GM18861 (cell line): ENCODE data around the gene SNRNP35.
"Not testable (repeated sequence)": the region's sequence is repeated elsewhere in the genome, so short reads cannot be mapped to it uniquely, and the experiment has no call there.

ENCODE experiments used
- ATAC-seq: cut with Tn5 transposase; IDR thresholded peaks from one replicate; pipeline ENCODE4 v1.9.1; 2021; ENCODE audit not compliant: unreplicated experiment

Gene SNRNP35

DNA sequence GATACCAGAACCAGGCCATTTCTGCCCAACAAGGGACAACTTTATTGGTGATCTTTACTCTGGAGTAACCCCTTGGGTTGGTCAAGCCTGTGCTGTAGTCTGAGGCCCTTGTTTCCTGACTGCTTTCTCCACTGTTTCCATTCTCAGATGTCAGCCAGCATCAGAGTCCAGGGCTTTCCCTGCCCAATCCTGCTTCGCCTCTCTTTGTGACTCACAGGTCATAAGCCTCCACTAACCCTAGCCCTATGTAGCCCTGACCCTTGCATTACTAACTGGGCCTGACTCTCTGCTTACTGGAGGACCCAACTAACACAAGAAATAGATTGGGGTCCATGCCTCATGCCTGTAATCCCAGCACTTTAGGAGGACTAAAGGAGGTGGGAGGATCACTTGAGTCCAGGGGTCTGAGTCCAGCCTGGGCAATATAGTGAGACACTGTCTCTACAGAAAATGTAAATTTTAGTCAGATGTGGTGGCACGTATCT, 8.6 kb upstream of the SNRNP35 start:
- no peak for ATAC-seq

GRCh38 chr12:123449856-123450255, 8.1 kb upstream of the SNRNP35 start:
- no peak for ATAC-seq

- ATAC-seq = no peak
Observed at GRCh38 chr12:123450636-123451035, 7.3 kb upstream of the SNRNP35 start.

DNA sequence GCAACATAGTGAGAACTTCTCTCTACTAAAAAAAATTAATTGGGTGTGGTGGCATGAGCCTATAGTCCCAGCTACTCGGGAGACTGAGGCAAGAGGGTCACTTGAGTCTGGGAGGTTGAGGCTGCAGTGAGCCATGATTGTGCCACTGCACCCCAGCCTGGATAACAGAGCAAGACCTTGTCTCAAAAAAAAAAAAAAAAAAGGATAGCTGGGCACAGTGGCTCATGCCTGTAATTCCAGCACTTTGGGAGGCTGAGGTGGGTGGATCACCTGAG, 5.7 kb upstream of the SNRNP35 start:
- ATAC-seq = not testable (repeated sequence)

GRCh38 chr12:123453165-123453564, 4.8 kb upstream of the SNRNP35 start:
- no peak for ATAC-seq

DNA sequence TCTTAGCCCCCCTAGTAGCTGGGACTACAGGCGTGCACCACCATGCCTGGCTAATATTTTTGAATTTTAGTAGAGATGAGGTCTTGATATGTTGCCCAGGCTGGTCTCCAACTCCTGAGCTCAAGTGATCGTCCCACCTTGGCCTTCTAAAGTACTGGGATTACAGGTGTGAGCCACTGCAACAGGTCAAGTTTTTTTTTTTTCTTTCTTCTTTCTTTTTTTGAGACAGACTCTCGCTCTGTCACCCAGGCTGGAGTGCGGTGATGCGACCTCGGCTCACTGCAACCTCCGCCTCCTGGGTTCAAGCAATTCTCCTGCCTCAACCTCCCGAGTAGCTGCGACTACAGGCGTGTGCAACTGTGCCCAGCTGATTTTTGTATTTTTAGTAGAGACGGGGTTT, 5.2 kb downstream of the SNRNP35 start:
- not testable (repeated sequence) for ATAC-seq

DNA sequence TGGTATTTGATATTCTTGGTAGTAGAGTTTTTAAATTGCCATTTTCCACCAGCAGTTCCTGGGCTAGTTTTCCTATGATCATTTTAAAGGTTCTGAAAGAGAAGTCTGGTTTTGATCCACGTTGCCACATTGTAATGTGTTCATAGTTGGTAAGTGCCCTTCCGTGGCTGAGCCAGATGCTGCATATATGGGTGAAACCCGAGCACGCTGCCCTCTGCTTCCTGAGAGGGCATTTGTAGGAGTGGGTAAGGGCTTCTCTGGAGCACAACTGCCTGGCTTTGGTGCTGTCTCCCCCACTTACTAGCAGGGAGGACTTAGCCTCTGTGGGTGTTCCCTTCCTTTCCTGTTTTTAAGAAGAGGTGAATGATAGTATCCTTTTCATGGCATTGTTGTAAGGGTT, 7.1 kb downstream of the SNRNP35 start:
- ATAC-seq = no peak

- ATAC-seq = peak; percentile 84
Observed at GRCh38 chr12:123468786-123469185, 10.8 kb downstream of the SNRNP35 start.

DNA sequence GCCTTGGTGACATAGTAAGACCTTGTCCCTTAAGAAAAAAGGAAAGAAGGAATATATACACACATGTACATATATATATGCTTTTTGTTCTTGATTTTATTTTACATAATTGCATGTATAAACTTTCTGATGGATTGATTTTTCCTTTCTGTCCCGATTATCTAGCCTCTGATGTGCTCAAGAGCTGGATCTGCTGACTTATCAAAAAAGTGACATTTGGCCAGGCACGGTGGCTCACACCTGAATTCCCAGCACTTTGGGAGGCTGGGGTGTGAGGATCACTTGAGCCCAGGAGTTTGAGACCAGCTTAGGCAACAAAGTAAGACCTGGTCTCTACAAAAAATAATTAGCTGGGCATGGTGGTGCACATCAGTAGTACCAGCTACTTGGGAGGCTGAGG, 12.0 kb downstream of the SNRNP35 start:
- ATAC-seq = no peak

- ATAC-seq = no peak
Observed at GRCh38 chr12:123471374-123472068, 13.6 kb downstream of the SNRNP35 start.

DNA sequence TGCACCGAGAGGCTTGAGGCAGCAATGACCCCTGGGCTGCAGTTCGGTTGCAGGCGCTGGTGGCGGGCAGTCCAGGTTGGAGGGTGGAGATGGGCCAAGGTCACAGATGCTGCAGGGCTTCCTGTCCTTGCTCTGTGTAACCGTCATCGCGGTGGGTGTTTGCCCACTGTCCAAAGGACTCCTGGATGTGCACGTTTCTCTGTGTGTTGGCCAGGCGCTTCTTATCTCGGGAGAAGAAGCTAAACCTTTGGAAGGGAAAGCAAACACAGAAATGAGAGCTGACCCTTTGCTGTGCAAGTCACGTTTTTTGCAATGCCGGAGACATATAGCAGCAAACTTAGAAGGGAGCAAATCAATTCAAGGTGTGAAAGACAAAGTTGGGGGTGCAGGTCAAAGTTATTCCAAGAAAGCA, 14.5 kb downstream of the SNRNP35 start:
- ATAC-seq = no peak

GRCh38 chr12:123474485-123475245, 16.7 kb downstream of the SNRNP35 start:
- ATAC-seq = no peak

DNA sequence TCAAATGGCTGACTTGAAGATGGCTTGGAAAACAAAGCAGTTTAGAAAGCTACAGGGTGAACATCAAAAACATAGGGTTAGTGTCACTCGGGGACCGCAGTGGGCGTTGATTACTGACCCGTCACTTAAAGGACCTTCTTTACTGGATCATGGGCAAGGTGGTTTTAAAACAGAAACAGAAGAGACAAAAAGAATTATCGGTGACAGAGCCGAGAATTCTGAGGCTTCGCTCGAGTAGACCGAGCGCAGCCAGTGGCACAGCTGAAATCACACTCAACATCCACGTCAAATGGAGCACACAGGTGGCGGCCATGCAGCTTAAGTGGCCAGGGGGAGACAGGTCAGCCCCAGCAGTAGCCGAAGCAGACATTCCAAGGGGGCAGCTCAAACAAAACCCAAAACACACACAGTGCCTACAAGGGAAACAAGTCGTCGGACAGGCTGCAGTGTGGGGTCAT, 17.3 kb downstream of the SNRNP35 start:
- no peak for ATAC-seq

GRCh38 chr12:123478069-123478468, 20.1 kb downstream of the SNRNP35 start:
- no peak for ATAC-seq

DNA sequence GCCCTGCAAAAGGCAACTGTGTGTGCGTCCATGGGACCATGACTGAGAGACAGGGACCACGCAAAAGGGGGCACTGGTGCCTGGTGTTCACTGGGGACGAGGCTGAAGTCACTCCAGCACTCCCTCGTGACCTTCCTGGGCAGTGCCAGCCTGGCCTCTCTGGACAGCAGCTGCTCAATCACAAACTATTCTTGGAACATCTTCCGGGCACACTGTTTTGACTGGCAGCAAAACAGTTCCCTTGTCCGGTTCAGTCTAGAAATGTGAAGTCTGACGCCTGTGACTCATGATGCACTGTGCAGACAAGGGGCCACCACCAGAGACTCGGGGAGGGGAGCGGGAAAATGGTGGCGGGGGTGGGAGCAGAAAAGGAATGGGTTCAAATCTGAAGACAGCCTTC, 20.8 kb downstream of the SNRNP35 start:
- ATAC-seq = no peak

DNA sequence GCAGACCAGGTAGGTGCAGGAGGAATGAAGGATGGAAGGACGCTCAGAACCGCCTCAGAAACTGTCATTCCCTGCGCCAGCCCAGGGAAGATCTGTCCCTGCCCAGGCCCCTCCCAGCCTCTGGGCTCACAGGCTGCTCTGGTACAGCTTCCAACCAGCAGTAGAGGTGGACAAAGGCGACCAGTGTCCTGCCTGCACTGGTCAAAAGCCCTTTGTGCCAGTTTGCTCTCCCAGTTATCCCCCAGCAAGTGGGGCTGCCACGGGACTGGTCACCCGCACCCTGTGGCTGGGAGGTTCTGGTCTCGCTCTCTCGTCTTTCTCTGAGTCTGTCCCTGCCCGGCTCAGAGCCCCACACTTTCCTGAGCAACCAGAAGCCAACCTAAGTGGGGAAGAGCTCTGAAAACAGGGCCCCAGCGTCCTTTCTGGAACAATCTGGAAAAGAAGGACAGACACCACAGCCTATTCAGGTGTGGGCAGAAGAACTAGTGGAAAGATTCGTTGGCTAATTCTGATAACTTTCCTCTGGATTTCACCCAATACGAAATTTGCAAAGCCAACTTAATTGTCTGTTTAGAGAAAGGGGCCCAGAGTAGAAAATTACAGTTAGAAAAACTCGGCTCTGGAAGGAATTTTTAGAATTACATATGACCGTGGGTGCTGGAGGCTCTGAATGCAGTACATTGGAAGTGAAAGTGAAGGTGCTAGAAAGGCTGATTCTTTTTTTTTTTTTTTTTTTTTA, 21.7 kb downstream of the SNRNP35 start:
- ATAC-seq = no peak

GRCh38 chr12:123481251-123481650, 23.3 kb downstream of the SNRNP35 start:
- ATAC-seq = not testable (repeated sequence)

DNA sequence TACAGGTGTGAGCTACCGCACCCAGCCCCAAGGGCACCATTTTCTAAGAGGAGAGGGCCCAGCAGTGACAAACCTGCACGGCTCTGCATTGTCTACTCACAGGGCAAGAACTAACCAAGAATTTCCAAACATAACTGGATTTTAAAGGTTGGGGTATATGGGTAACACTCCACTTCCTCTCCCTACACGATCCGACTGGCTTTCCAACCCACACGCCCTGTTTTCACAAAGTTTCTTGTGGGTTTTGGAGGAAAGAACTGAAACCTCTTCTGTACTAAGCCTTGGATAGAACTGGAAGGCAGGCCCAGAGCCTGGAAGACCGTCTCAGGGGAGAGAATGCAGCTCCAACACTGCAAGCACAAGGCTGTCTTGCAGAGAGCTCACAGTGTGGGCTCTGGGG, 24.9 kb downstream of the SNRNP35 start:
- ATAC-seq = no peak

GRCh38 chr12:123483602-123484248, 25.8 kb downstream of the SNRNP35 start:
- no peak for ATAC-seq

GRCh38 chr12:123485756-123486155, 27.8 kb downstream of the SNRNP35 start:
- no peak for ATAC-seq

- ATAC-seq = no peak
Observed at GRCh38 chr12:123487428-123487827, 29.5 kb downstream of the SNRNP35 start.
